DLD1 (cell line): Measurements from ENCODE around the gene MOXD1.

ENCODE experiments used
- in situ Hi-C: cut with HindIII; loops from 2 replicates; pipeline ENCODE4 v1.10.0; 2017; ENCODE audit warnings: low sequenced_read_pairs

MOXD1 gene

GRCh38 chr6:132400555-132400882 is 756 bp downstream of the MOXD1 start:
- in situ Hi-C loops = no loop called here

- in situ Hi-C loops = no loop called here
Observed at GRCh38 chr6:132399376-132400074, 1.8 kb downstream of the MOXD1 start.

GRCh38 chr6:132395015-132395597 is 6.2 kb downstream of the MOXD1 start:
- in situ Hi-C loops = no loop called here

GRCh38 chr6:132392792-132393191 is 8.5 kb downstream of the MOXD1 start:
- in situ Hi-C loops = no loop called here

GRCh38 chr6:132392270-132392646 is 9.0 kb downstream of the MOXD1 start:
- in situ Hi-C loops = no loop called here

- in situ Hi-C loops = no loop called here
Observed at GRCh38 chr6:132391391-132392269, 9.6 kb downstream of the MOXD1 start.

GRCh38 chr6:132390451-132390850 is 10.8 kb downstream of the MOXD1 start:
- in situ Hi-C loops = no loop called here

- in situ Hi-C loops = no loop called here
Observed at GRCh38 chr6:132390017-132390416, 11.3 kb downstream of the MOXD1 start.

GRCh38 chr6:132388291-132388690 is 13.0 kb downstream of the MOXD1 start:
- in situ Hi-C loops = no loop called here

- in situ Hi-C loops = no loop called here
Observed at GRCh38 chr6:132382630-132383175, 18.6 kb downstream of the MOXD1 start.

GRCh38 chr6:132381381-132381780 is 19.9 kb downstream of the MOXD1 start:
- in situ Hi-C loops = no loop called here

GRCh38 chr6:132380358-132381029 is 20.8 kb downstream of the MOXD1 start:
- in situ Hi-C loops = no loop called here

- in situ Hi-C loops = no loop called here
Observed at GRCh38 chr6:132369526-132369925, 31.7 kb downstream of the MOXD1 start.

- in situ Hi-C loops = no loop called here
Observed at GRCh38 chr6:132368916-132369481, 32.3 kb downstream of the MOXD1 start.

- in situ Hi-C loops = no loop called here
Observed at GRCh38 chr6:132365281-132365907, 35.9 kb downstream of the MOXD1 start.

- in situ Hi-C loops = no loop called here
Observed at GRCh38 chr6:132364306-132365074, 36.8 kb downstream of the MOXD1 start.

GRCh38 chr6:132362442-132363185 is 38.7 kb downstream of the MOXD1 start:
- in situ Hi-C loops = no loop called here

GRCh38 chr6:132361101-132361500 is 40.2 kb downstream of the MOXD1 start:
- in situ Hi-C loops = no loop called here

GRCh38 chr6:132359886-132360285 is 41.4 kb downstream of the MOXD1 start:
- in situ Hi-C loops = no loop called here
